ENCODE data around the gene CCDC90B.

CCDC90B gene

DNA sequence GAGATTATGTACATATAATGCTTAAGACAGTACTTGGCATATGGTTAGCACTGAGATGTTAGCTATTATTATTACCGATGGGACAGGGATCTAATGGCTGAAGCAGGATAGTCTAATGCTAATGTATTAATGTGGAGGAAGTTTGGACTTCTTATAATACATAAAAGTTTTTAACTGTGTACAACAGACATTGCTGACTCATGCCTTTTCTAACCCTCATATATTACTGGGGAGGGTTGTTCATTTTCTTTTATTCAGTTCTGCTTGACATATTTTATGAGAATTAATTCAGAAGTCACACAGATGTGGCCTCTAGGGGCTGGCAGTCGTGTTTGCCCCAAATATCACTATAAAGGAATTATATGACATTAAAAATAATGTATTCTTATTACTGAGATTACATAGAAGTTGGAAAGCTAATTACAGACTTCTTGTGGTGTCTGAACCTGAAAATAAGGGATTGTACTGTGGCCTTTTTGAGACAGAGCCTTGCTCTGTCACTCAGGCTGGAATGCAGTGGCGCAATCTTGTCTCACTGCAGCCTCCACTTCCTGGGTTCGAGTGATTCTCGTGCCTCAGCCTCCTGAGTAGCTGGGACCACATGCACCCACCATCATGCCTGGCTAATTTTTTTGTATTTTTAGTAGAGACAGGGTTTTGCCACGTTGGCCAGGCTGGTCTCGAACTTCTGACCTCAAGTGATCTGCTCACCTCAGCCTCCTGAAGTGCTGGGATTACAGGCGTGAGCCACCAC lies 10.1 kb downstream of the CCDC90B start:
- CTCF ChIA-PET, result interaction anchor here (0.6 to 2.0 kb wide), 4 partner anchors 16 to 470 kb away, joined by 3 to 6 read pairs (median 4); no protein-coding TSS in a partner anchor
- POLR2A ChIA-PET, result interaction anchor here (0.7 to 1.2 kb wide), 4 partner anchors 9 to 374 kb away, joined by 3 to 6 read pairs (median 4); partner anchors contain the start of genes DDIAS and PCF11
- H3K36me3 ChIP-seq (ENCODE audit: control insufficient read depth in 2 of 2, insufficient read depth in 1 of 2, low read length in 2 of 2), result peaks cover 12 to 66% of the 10 kb centered on the region in 2 experiments
- H3K9me3 ChIP-seq (ENCODE audit: control insufficient read depth, insufficient read depth, low read depth, low read length), result no peaks in the 10 kb centered on the region
- no peaks in the 10 kb centered on the region for H3K4me1 ChIP-seq (ENCODE audit: control insufficient read depth, insufficient read depth, low read length)
- H3K27ac ChIP-seq (ENCODE audit: extremely low read depth, low read depth, low read length), result no peak overlapping the region
- no peak overlapping the region for H3K4me3 ChIP-seq (ENCODE audit: low read depth, low read length)
- TF ChIP-seq ZNF624 (tag by site-specific recombination; IDR thresholded peaks at IDR 0.05) (no peak), ZBTB6 (tag by site-specific recombination; IDR thresholded peaks at IDR 0.05) (no peak), PRDM1 (tag by site-specific recombination; IDR thresholded peaks at IDR 0.05) (no peak), ZNF148 (tag by site-specific recombination; IDR thresholded peaks at IDR 0.05; ENCODE audit: borderline replicate concordance) (no peak), ZFHX2 (tag by site-specific recombination; conservative IDR thresholded peaks at IDR 0.05) (no peak), ZNF560 (tag by site-specific recombination; IDR thresholded peaks at IDR 0.05; ENCODE audit: borderline replicate concordance) (no peak), ZSCAN30 (tag by site-specific recombination; IDR thresholded peaks at IDR 0.05) (no peak), ZNF24 (tag by site-specific recombination; IDR thresholded peaks at IDR 0.05) (no peak), ZNF626 (tag by site-specific recombination; IDR thresholded peaks at IDR 0.05) (no peak), BCL6B (tag by site-specific recombination; IDR thresholded peaks at IDR 0.05) (no peak), ZBTB17 (tag by site-specific recombination; IDR thresholded peaks at IDR 0.05) (no peak), ZEB2 (tag by site-specific recombination; IDR thresholded peaks at IDR 0.05) (no peak)
- TF ChIP-seq, protein P1, sequence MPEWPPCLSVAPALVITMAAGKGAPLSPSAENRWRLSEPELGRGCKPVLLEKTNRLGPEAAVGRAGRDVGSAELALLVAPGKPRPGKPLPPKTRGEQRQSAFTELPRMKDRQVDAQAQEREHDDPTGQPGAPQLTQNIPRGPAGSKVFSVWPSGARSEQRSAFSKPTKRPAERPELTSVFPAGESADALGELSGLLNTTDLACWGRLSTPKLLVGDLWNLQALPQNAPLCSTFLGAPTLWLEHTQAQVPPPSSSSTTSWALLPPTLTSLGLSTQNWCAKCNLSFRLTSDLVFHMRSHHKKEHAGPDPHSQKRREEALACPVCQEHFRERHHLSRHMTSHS (tag by site-specific recombination; IDR thresholded peaks at IDR 0.05), result no peak

- no peaks in the 10 kb centered on the region for H3K9me3 ChIP-seq (ENCODE audit: control insufficient read depth, insufficient read depth, low read depth, low read length)
- TF ChIP-seq, protein P2, sequence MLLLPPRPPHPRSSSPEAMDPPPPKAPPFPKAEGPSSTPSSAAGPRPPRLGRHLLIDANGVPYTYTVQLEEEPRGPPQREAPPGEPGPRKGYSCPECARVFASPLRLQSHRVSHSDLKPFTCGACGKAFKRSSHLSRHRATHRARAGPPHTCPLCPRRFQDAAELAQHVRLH (tag by site-specific recombination; IDR thresholded peaks at IDR 0.05), result no peak
- no peak for TF ChIP-seq ZNF621 (tag by site-specific recombination; IDR thresholded peaks at IDR 0.05)
- no peak overlapping the region for H3K4me3 ChIP-seq (ENCODE audit: low read depth, low read length)
- peaks cover 8 to 49% of the 10 kb centered on the region in 2 experiments for H3K36me3 ChIP-seq (ENCODE audit: control insufficient read depth in 2 of 2, insufficient read depth in 1 of 2, low read length in 2 of 2)
- CTCF ChIA-PET, result interaction anchor here (0.8 to 0.9 kb wide), 2 partner anchors 12 to 23 kb away, joined by 3 to 4 read pairs; no protein-coding TSS in a partner anchor
- no peak overlapping the region for H3K27ac ChIP-seq (ENCODE audit: extremely low read depth, low read depth, low read length)
- POLR2A ChIA-PET, result no interaction called here
- H3K4me1 ChIP-seq (ENCODE audit: control insufficient read depth, insufficient read depth, low read length), result no peaks in the 10 kb centered on the region
These were observed 13.5 kb downstream of the CCDC90B start for GRCh38 chr11:83272627-83273026.

All from HEK293 (cell line).